OCI-LY7 (cell line): ENCODE measurements around the gene WWOX.

ENCODE experiments used
- EZH2phosphoT487 ChIP-seq: fragments of 200-600 bp; sonication (generic); IDR thresholded peaks from 2 replicates; pipeline ENCODE4 v1.6.1; 2018; ENCODE audit warnings: low read depth, borderline replicate concordance, mild to moderate bottlenecking, mixed run types, antibody characterized with exemption, low read length, moderate library complexity, mixed read lengths
- TF ChIP-seq, protein P1 (sequence below): fragments of 200-600 bp; sonication (generic); conservative IDR thresholded peaks from 2 replicates; pipeline ENCODE4 v1.5.1; 2014; ENCODE audit warnings: mild to moderate bottlenecking, antibody characterized with exemption, low read length, moderate library complexity, mixed read lengths

DNA sequence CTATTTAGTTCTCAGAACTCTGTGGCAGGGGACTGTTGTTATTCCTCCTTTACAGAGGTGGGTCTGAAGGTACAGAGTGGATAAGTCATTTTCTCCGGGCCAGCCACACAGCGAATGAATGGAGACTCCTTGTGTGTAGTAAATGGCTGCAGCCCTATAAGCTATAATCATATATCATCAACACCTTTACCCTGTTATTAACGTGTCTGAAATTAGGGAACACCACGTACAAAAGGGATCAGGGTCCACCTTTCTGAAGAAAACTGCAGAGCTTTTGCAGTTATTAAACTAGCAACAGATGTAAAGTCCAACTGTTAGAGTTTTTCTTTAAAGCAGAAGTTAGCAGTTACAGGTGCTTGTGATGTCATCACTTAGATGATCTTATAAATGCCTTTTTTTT, 804.4 kb downstream of the WWOX start:
- TF ChIP-seq, protein P1, sequence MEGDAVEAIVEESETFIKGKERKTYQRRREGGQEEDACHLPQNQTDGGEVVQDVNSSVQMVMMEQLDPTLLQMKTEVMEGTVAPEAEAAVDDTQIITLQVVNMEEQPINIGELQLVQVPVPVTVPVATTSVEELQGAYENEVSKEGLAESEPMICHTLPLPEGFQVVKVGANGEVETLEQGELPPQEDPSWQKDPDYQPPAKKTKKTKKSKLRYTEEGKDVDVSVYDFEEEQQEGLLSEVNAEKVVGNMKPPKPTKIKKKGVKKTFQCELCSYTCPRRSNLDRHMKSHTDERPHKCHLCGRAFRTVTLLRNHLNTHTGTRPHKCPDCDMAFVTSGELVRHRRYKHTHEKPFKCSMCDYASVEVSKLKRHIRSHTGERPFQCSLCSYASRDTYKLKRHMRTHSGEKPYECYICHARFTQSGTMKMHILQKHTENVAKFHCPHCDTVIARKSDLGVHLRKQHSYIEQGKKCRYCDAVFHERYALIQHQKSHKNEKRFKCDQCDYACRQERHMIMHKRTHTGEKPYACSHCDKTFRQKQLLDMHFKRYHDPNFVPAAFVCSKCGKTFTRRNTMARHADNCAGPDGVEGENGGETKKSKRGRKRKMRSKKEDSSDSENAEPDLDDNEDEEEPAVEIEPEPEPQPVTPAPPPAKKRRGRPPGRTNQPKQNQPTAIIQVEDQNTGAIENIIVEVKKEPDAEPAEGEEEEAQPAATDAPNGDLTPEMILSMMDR: no peak
- no peak for TF ChIP-seq EZH2phosphoT487
